ENCODE measurements around the gene GALNT2. TPM values are rescaled to one million over a fixed set of nuclear protein-coding genes. Genes with fewer than 3 reads are reported as not detected.

The GALNT2 gene
- total and polyA plus RNA-seq, 2 of the 13 experiments (the other 11 are each of a cell fraction or from before 2014, with no cell fraction given), result 39.3 to 39.6 TPM

- CTCF ChIA-PET (ENCODE audit: low intra/inter-chr PET ratio, low total read pairs), result no interaction called here
- H2AFZ ChIP-seq (ENCODE audit: low read length), result no peak overlapping the region
- intact Hi-C loops (cut with micrococcal nuclease; ENCODE audit: unreplicated experiment), result no loop called here
- POLR2A ChIA-PET, result no interaction called here
- peaks cover 23% of the 10 kb centered on the region; the same call in 1 of the 2 replicates for H4K20me1 ChIP-seq (ENCODE audit: insufficient read depth, low read length)
- no peak overlapping the region for H3K4me2 ChIP-seq (ENCODE audit: low read depth, low read length)
- DNase-seq (ENCODE audit: low spot score), result no peak
- no peak overlapping the region for H3K4me3 ChIP-seq (replicated peaks in 1 of 3; ENCODE audit: insufficient read depth in 1 of 3, low read depth in 2 of 3, low read length in 3 of 3)
- no peak overlapping the region for H3K9ac ChIP-seq (ENCODE audit: insufficient read depth, low read depth, low read length)
- ATAC-seq, result no peak
- H3K79me2 ChIP-seq (ENCODE audit: insufficient read depth, low read length), result peaks cover 93% of the 10 kb centered on the region
- peaks cover 16% of the 10 kb centered on the region for H3K4me1 ChIP-seq (ENCODE audit: insufficient read depth, low read length)
- no peaks in the 10 kb centered on the region for H3K9me3 ChIP-seq (ENCODE audit: low read length)
- TF ChIP-seq ZNF563 (CRISPR knock-in tag; IDR thresholded peaks at IDR 0.05) (no peak), ELF4 (CRISPR knock-in tag; IDR thresholded peaks at IDR 0.05; ENCODE audit: borderline replicate concordance) (no peak), MTA3 (CRISPR knock-in tag; IDR thresholded peaks at IDR 0.05) (no peak), CREBL2 (CRISPR knock-in tag; IDR thresholded peaks at IDR 0.05; ENCODE audit: borderline replicate concordance) (no peak), KLF15 (CRISPR knock-in tag; IDR thresholded peaks at IDR 0.05; ENCODE audit: borderline replicate concordance) (no peak), ZNF44 (CRISPR knock-in tag; IDR thresholded peaks at IDR 0.05) (no peak), TGIF2 (CRISPR knock-in tag; IDR thresholded peaks at IDR 0.05) (no peak), KLF9 (CRISPR knock-in tag; IDR thresholded peaks at IDR 0.05; ENCODE audit: low read depth) (no peak)
- in situ Hi-C loops (cut with HindIII; ENCODE audit: extremely low pct_ligation_motif_present, low pct_unique_long_range_greater_than_20kb), result no loop called here
- 93% methylated on average over 10 of the region's 10 CpGs for whole genome bisulfite sequencing (ENCODE audit: low lambda C conversion rate)
- H3K27ac ChIP-seq (ENCODE audit: extremely low read length, insufficient read depth, low read length), result no peak overlapping the region
- FAIRE-seq, result no peak
- H3K27me3 ChIP-seq (ENCODE audit: control insufficient read depth in 1 of 2, insufficient read depth in 2 of 2, low read length in 2 of 2), result no peaks in the 10 kb centered on the region
- H3K36me3 ChIP-seq (replicated peaks in 1 of 2; ENCODE audit: control insufficient read depth in 1 of 2, insufficient read depth in 2 of 2, low read length in 2 of 2), result peaks cover 1 to 14% of the 10 kb centered on the region in 2 experiments; a peak in 3 of 5 replicates
- BruUV-seq (replicated peaks), result no TSS peak
These were observed 12.4 kb downstream of the GALNT2 start for GRCh38 chr1:230079199-230080024.

GRCh38 chr1:230080822-230081221, 13.8 kb downstream of the GALNT2 start:
- peaks cover 27% of the 10 kb centered on the region; the same call in 1 of the 2 replicates for H4K20me1 ChIP-seq (ENCODE audit: insufficient read depth, low read length)
- in situ Hi-C loops (cut with HindIII; ENCODE audit: extremely low pct_ligation_motif_present, low pct_unique_long_range_greater_than_20kb), result no loop called here
- no peak for TF ChIP-seq ZNF124 (CRISPR knock-in tag; IDR thresholded peaks at IDR 0.05)
- no peak for TF ChIP-seq TRAFD1 (CRISPR knock-in tag; IDR thresholded peaks at IDR 0.05; ENCODE audit: borderline replicate concordance)
- TF ChIP-seq ADNP (CRISPR knock-in tag; IDR thresholded peaks at IDR 0.05), result no peak
- no peak for TF ChIP-seq RFX3 (CRISPR knock-in tag; IDR thresholded peaks at IDR 0.05)

More at GRCh38 chr1:230080822-230081221, 13.8 kb downstream of the GALNT2 start:
- Histone ChIP-seq H3K79me2 (ENCODE audit: insufficient read depth, low read length) (peaks cover 94% of the 10 kb centered on the region), H3K4me2 (ENCODE audit: low read depth, low read length) (no peak overlapping the region), H3K27me3 (ENCODE audit: control insufficient read depth in 1 of 2, insufficient read depth in 2 of 2, low read length in 2 of 2) (no peaks in the 10 kb centered on the region), H3K27ac (ENCODE audit: extremely low read length, insufficient read depth, low read length) (no peak overlapping the region), H2AFZ (ENCODE audit: low read length) (no peak overlapping the region), H3K36me3 (replicated peaks in 1 of 2; ENCODE audit: control insufficient read depth in 1 of 2, insufficient read depth in 2 of 2, low read length in 2 of 2) (peaks cover 1 to 14% of the 10 kb centered on the region in 2 experiments; a peak in 3 of 5 replicates), H3K9me3 (ENCODE audit: low read length) (no peaks in the 10 kb centered on the region), H3K4me1 (ENCODE audit: insufficient read depth, low read length) (peaks cover 21% of the 10 kb centered on the region), H3K9ac (ENCODE audit: insufficient read depth, low read depth, low read length) (no peak overlapping the region), H3K4me3 (replicated peaks in 1 of 3; ENCODE audit: insufficient read depth in 1 of 3, low read depth in 2 of 3, low read length in 3 of 3) (no peak overlapping the region)
- BruUV-seq (replicated peaks), result no TSS peak
- POLR2A ChIA-PET, result no interaction called here
- WGBS (ENCODE audit: low lambda C conversion rate), result 97% methylated on average over 3 of the region's 8 CpGs
- CTCF ChIA-PET (ENCODE audit: low intra/inter-chr PET ratio, low total read pairs), result no interaction called here
- ATAC-seq (no peak), FAIRE-seq (no peak), DNase-seq (ENCODE audit: low spot score) (no peak)
- intact Hi-C loops (cut with micrococcal nuclease; ENCODE audit: unreplicated experiment), result no loop called here

All from HepG2 (cell line).